GM21447 (cell line): ENCODE measurements around the gene DAB2IP.

Experiments used
- ATAC-seq: cut with Tn5 transposase; IDR thresholded peaks from one replicate; pipeline ENCODE4 v1.9.1; 2021; ENCODE audit not compliant: unreplicated experiment

Gene DAB2IP

GRCh38 chr9:121683652-121684051 is 32.2 kb downstream of the DAB2IP start:
- no peak for ATAC-seq

- ATAC-seq: no peak
These were observed 33.1 kb downstream of the DAB2IP start for GRCh38 chr9:121684381-121685145.

GRCh38 chr9:121685146-121685794 is 33.8 kb downstream of the DAB2IP start:
- ATAC-seq: no peak

- no peak for ATAC-seq
These were observed 34.5 kb downstream of the DAB2IP start for GRCh38 chr9:121685795-121686377.

- no peak for ATAC-seq
These were observed 35.6 kb downstream of the DAB2IP start for GRCh38 chr9:121686930-121687541.

GRCh38 chr9:121688146-121688680 is 36.8 kb downstream of the DAB2IP start:
- no peak for ATAC-seq

- no peak for ATAC-seq
These were observed 37.2 kb downstream of the DAB2IP start for GRCh38 chr9:121688681-121689080.

- ATAC-seq: no peak
These were observed 38.2 kb downstream of the DAB2IP start for GRCh38 chr9:121689461-121690157.

GRCh38 chr9:121690316-121690715 is 38.9 kb downstream of the DAB2IP start:
- ATAC-seq: no peak

- no peak for ATAC-seq
These were observed 39.3 kb downstream of the DAB2IP start for GRCh38 chr9:121690766-121691165.

GRCh38 chr9:121691890-121692289 is 40.5 kb downstream of the DAB2IP start:
- no peak for ATAC-seq

- no peak for ATAC-seq
These were observed 41.4 kb downstream of the DAB2IP start for GRCh38 chr9:121692606-121693387.

- no peak for ATAC-seq
These were observed 41.9 kb downstream of the DAB2IP start for GRCh38 chr9:121693388-121693670.

- no peak for ATAC-seq
These were observed 42.6 kb downstream of the DAB2IP start for GRCh38 chr9:121694001-121694400.

GRCh38 chr9:121694600-121694999 is 43.2 kb downstream of the DAB2IP start:
- ATAC-seq: no peak

GRCh38 chr9:121696930-121697329 is 45.5 kb downstream of the DAB2IP start:
- ATAC-seq: no peak

- ATAC-seq: peak; percentile 74
These were observed 47.5 kb downstream of the DAB2IP start for GRCh38 chr9:121698627-121699570.

- ATAC-seq: no peak
These were observed 48.2 kb downstream of the DAB2IP start for GRCh38 chr9:121699571-121700164.
